GM11168 (cell line): ENCODE data around the gene QSOX2.

ENCODE experiments used
- in situ Hi-C: fragments of 300-500 bp; cut with MboI; formaldehyde crosslinking; loops from one replicate; pipeline ENCODE4 v1.12.0; 2022; ENCODE audit warnings: low sequenced_read_pairs; ENCODE audit not compliant: unreplicated experiment

The QSOX2 gene

DNA sequence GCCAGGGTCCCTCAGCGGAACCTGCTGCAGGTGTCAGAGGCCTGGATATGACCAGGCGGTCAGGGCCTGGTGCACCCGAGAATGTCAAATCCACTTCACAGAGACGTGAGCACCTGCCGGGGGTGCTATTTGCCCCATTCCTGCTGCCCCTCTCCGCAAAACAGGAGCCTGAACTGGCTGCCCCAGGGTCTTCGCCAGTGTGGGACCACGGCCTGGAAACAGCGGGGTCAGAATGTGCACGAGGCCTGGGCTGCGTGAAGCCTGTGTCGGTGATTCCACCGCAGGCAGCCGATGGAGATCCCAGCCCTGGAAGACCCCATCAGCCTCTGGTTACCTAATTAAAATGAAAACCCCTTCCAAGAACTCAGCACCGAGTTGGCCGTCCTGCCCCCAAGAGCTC, 85.8 kb downstream of the QSOX2 start:
- in situ Hi-C loops = no loop called here

DNA sequence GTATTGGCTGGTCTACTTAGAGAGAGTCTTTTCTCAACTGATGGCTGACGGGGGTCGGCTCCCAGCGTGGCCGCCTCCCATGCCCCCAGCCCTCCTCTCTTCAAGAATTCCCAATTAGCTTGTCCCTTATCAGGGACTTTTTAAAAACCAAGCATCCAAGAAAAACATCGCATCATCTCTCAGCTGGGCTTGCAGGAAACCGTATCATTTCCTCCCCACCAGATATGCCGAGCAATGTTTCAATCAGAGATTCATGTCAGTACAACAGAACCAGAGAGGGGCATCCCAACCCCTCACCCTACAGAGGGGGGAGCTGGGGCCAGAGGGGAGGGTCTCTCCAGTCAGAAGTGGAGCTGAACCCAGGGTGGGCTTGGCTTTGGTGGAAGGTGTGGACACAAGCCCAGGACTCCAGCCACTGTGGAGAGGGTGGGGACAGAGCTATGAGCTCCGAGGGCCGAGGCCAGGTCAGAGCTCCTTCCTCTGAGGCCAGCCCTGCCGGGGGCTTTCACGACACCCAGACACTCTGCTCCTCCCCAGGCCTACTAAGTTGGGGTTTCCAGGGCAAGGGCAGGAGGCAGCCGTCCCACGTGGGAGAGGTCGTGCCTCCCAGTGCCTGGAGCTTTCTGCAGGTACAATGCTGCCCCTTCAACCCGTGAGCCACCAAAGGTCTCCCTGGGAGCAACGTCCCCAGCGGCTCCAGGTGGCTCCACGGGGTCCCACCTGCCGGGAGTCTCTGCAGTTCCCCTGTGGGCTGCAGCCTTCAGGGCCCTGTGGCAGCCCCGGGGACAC, 87.9 kb downstream of the QSOX2 start:
- in situ Hi-C loops = no loop called here
